ENCODE measurements around the gene CTDSPL. TPM values are rescaled to one million over a fixed set of nuclear protein-coding genes. Genes with fewer than 3 reads are reported as not detected.

The CTDSPL gene
- total and polyA plus RNA-seq, 2 of the 13 experiments (the other 11 are each of a cell fraction or from before 2014, with no cell fraction given): 26.1 to 142 TPM

- TF ChIP-seq, protein P1, sequence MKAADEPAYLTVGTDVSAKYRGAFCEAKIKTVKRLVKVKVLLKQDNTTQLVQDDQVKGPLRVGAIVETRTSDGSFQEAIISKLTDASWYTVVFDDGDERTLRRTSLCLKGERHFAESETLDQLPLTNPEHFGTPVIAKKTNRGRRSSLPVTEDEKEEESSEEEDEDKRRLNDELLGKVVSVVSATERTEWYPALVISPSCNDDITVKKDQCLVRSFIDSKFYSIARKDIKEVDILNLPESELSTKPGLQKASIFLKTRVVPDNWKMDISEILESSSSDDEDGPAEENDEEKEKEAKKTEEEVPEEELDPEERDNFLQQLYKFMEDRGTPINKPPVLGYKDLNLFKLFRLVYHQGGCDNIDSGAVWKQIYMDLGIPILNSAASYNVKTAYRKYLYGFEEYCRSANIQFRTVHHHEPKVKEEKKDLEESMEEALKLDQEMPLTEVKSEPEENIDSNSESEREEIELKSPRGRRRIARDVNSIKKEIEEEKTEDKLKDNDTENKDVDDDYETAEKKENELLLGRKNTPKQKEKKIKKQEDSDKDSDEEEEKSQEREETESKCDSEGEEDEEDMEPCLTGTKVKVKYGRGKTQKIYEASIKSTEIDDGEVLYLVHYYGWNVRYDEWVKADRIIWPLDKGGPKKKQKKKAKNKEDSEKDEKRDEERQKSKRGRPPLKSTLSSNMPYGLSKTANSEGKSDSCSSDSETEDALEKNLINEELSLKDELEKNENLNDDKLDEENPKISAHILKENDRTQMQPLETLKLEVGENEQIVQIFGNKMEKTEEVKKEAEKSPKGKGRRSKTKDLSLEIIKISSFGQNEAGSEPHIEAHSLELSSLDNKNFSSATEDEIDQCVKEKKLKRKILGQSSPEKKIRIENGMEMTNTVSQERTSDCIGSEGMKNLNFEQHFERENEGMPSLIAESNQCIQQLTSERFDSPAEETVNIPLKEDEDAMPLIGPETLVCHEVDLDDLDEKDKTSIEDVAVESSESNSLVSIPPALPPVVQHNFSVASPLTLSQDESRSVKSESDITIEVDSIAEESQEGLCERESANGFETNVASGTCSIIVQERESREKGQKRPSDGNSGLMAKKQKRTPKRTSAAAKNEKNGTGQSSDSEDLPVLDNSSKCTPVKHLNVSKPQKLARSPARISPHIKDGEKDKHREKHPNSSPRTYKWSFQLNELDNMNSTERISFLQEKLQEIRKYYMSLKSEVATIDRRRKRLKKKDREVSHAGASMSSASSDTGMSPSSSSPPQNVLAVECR (CRISPR knock-in tag; IDR thresholded peaks at IDR 0.05; ENCODE audit: borderline replicate concordance): peak; percentile 15; the same call in 1 of the 2 replicates
- TF ChIP-seq FOXA1 (IDR thresholded peaks at IDR 0.05): no peak
- TF ChIP-seq FOXA1 (CRISPR knock-in tag; IDR thresholded peaks at IDR 0.05): 0 out of 2 replicates have a peak, but pooled peaks have one; percentile 13
- no peak for TF ChIP-seq ATAD3A (CRISPR knock-in tag; IDR thresholded peaks at IDR 0.05)
- peak; percentile 78; the same call in 1 of the 2 replicates for TF ChIP-seq HIC2 (CRISPR knock-in tag; IDR thresholded peaks at IDR 0.05; ENCODE audit: low read depth)
- TF ChIP-seq RXRB (CRISPR knock-in tag; IDR thresholded peaks at IDR 0.05; ENCODE audit: borderline replicate concordance): peak; percentile 39
- peak; percentile 96 for TF ChIP-seq HNRNPUL1 (IDR thresholded peaks at IDR 0.05; ENCODE audit: low read depth, low read length)
- 0 out of 2 replicates have a peak, but pooled peaks have one; percentile 34 for TF ChIP-seq ZNF557 (CRISPR knock-in tag; IDR thresholded peaks at IDR 0.05)
- no peak for TF ChIP-seq NFKB2 (CRISPR knock-in tag; IDR thresholded peaks at IDR 0.05; ENCODE audit: borderline replicate concordance)
- no peak for TF ChIP-seq ERF (CRISPR knock-in tag; IDR thresholded peaks at IDR 0.05)
- TF ChIP-seq SSRP1 (CRISPR knock-in tag; IDR thresholded peaks at IDR 0.05): no peak
- peak; percentile 54; the same call in 1 of the 2 replicates for TF ChIP-seq ISL2 (CRISPR knock-in tag; IDR thresholded peaks at IDR 0.05)
- TF ChIP-seq, protein P2, sequence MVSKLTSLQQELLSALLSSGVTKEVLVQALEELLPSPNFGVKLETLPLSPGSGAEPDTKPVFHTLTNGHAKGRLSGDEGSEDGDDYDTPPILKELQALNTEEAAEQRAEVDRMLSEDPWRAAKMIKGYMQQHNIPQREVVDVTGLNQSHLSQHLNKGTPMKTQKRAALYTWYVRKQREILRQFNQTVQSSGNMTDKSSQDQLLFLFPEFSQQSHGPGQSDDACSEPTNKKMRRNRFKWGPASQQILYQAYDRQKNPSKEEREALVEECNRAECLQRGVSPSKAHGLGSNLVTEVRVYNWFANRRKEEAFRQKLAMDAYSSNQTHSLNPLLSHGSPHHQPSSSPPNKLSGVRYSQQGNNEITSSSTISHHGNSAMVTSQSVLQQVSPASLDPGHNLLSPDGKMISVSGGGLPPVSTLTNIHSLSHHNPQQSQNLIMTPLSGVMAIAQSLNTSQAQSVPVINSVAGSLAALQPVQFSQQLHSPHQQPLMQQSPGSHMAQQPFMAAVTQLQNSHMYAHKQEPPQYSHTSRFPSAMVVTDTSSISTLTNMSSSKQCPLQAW (CRISPR knock-in tag; IDR thresholded peaks at IDR 0.05): peak; percentile 88
- TF ChIP-seq SNAPC5 (CRISPR knock-in tag; IDR thresholded peaks at IDR 0.05; ENCODE audit: borderline replicate concordance): no peak
- 0 out of 2 replicates have a peak, but pooled peaks have one; percentile 26 for TF ChIP-seq DMAP1 (CRISPR knock-in tag; IDR thresholded peaks at IDR 0.05)
- 0 out of 2 replicates have a peak, but pooled peaks have one; percentile 7 for TF ChIP-seq ZNF292 (CRISPR knock-in tag; IDR thresholded peaks at IDR 0.05; ENCODE audit: borderline replicate concordance, low read depth)
- TF ChIP-seq SAP130 (CRISPR knock-in tag; IDR thresholded peaks at IDR 0.05; ENCODE audit: low read depth): peak; percentile 73
- no peak for TF ChIP-seq MXD4 (CRISPR knock-in tag; IDR thresholded peaks at IDR 0.05)
- TF ChIP-seq ETV5 (CRISPR knock-in tag; IDR thresholded peaks at IDR 0.05; ENCODE audit: borderline replicate concordance): peak; percentile 36; the same call in 1 of the 2 replicates
- TF ChIP-seq HOXA5 (CRISPR knock-in tag; IDR thresholded peaks at IDR 0.05): peak; percentile 43; the same call in 1 of the 2 replicates
Observed at GRCh38 chr3:37964716-37965115, 103.0 kb downstream of the CTDSPL start (continued).

All from HepG2 (cell line).